ENCODE data around the gene KITLG. TPM values are rescaled to one million over a fixed set of nuclear protein-coding genes. Genes with fewer than 3 reads are reported as not detected.
A peak's percentile ranks its signal among the peaks of the same experiment; 100 is the strongest.

Gene KITLG
- total RNA-seq, 1 donor from 2014 or later = 21.7 TPM

DNA sequence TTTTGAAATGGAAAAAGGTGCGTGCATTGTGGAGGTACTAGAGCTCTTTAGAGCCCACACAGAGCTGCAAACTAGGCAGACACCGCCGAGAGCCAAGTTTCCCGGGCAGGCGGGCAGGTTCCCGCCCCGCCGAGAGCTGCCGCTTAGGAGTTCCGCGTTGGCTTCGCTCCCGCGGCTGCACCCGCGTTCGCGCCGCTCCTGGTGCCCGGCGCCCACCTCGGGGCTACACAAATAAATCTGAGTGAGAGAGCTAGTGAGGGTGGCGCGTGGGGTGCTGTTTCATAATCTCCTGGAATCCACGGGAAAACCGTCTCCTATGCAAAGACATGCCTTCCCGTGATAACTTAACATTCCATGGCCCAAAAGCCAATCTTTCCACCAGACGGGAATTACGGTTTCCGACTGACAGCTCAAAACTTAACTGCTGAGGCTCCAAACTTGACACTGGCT lies 645 bp downstream of the KITLG start:
- peaks cover 25% of the 10 kb centered on the region for H4K20me1 ChIP-seq (ENCODE audit: insufficient read depth, low read length)
- no peaks in the 10 kb centered on the region for H3K36me3 ChIP-seq (ENCODE audit: insufficient read depth, low read length)
- Mint-ChIP-seq H3K4me3 (ENCODE audit: unreplicated experiment) (peak overlapping the region; percentile 98), H3K27me3 (ENCODE audit: low read depth, unreplicated experiment) (no peaks in the 10 kb centered on the region), H3K9me3 (ENCODE audit: unreplicated experiment) (no peaks in the 10 kb centered on the region), H3K4me1 (ENCODE audit: low read depth, unreplicated experiment) (peaks cover 21% of the 10 kb centered on the region), H3K27ac (ENCODE audit: unreplicated experiment) (peak overlapping the region; percentile 38), H3K36me3 (ENCODE audit: low read depth, unreplicated experiment) (no peaks in the 10 kb centered on the region)
- peaks cover 56% of the 10 kb centered on the region for H3K79me2 ChIP-seq (ENCODE audit: insufficient read depth, low read length)
- peak overlapping the region; percentile 95 for H2AFZ ChIP-seq (ENCODE audit: low read depth, low read length)
- no peaks in the 10 kb centered on the region for H3K9me3 ChIP-seq (ENCODE audit: insufficient read depth, low read depth, low read length)
- H3K27me3 ChIP-seq (ENCODE audit: insufficient read depth, low read length) = no peaks in the 10 kb centered on the region
- peak overlapping the region; percentile 67 for H3K27ac ChIP-seq (ENCODE audit: low read depth, low read length)
- H3K4me1 ChIP-seq (ENCODE audit: insufficient read depth, low read length) = peaks cover 11% of the 10 kb centered on the region
- peak overlapping the region; percentile 94 for H3K4me3 ChIP-seq (ENCODE audit: insufficient read depth, low read depth, low read length)
- H3K4me2 ChIP-seq (ENCODE audit: low read length) = peak overlapping the region; percentile 86
- DNase-seq (ENCODE audit: low read depth) (no peak), FAIRE-seq (no peak)
- TF ChIP-seq EZH2 (IDR thresholded peaks at IDR 0.05; ENCODE audit: insufficient read depth, low read length) = no peak
- TF ChIP-seq, protein P1, sequence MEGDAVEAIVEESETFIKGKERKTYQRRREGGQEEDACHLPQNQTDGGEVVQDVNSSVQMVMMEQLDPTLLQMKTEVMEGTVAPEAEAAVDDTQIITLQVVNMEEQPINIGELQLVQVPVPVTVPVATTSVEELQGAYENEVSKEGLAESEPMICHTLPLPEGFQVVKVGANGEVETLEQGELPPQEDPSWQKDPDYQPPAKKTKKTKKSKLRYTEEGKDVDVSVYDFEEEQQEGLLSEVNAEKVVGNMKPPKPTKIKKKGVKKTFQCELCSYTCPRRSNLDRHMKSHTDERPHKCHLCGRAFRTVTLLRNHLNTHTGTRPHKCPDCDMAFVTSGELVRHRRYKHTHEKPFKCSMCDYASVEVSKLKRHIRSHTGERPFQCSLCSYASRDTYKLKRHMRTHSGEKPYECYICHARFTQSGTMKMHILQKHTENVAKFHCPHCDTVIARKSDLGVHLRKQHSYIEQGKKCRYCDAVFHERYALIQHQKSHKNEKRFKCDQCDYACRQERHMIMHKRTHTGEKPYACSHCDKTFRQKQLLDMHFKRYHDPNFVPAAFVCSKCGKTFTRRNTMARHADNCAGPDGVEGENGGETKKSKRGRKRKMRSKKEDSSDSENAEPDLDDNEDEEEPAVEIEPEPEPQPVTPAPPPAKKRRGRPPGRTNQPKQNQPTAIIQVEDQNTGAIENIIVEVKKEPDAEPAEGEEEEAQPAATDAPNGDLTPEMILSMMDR (IDR thresholded peaks at IDR 0.05; ENCODE audit: insufficient read depth, low read depth, low read length) = no peak
- H3K9ac ChIP-seq (ENCODE audit: low read length) = peak overlapping the region; percentile 92

GRCh38 chr12:88579161-88579517 lies 1.1 kb downstream of the KITLG start:
- Histone ChIP-seq H3K4me2 (ENCODE audit: low read length) (peak overlapping the region; percentile 86), H3K27ac (ENCODE audit: low read depth, low read length) (peak overlapping the region; percentile 67), H3K9ac (ENCODE audit: low read length) (peak overlapping the region; percentile 92), H3K27me3 (ENCODE audit: insufficient read depth, low read length) (no peaks in the 10 kb centered on the region), H3K4me3 (ENCODE audit: insufficient read depth, low read depth, low read length) (peak overlapping the region; percentile 94), H3K79me2 (ENCODE audit: insufficient read depth, low read length) (peaks cover 61% of the 10 kb centered on the region), H4K20me1 (ENCODE audit: insufficient read depth, low read length) (peaks cover 29% of the 10 kb centered on the region), H3K9me3 (ENCODE audit: insufficient read depth, low read depth, low read length) (no peaks in the 10 kb centered on the region), H2AFZ (ENCODE audit: low read depth, low read length) (no peak overlapping the region), H3K4me1 (ENCODE audit: insufficient read depth, low read length) (peaks cover 13% of the 10 kb centered on the region), H3K36me3 (ENCODE audit: insufficient read depth, low read length) (no peaks in the 10 kb centered on the region)
- H3K9me3 Mint-ChIP-seq (ENCODE audit: unreplicated experiment) = no peaks in the 10 kb centered on the region
- peak overlapping the region; percentile 98 for H3K4me3 Mint-ChIP-seq (ENCODE audit: unreplicated experiment)
- peaks cover 26% of the 10 kb centered on the region for H3K4me1 Mint-ChIP-seq (ENCODE audit: low read depth, unreplicated experiment)
- TF ChIP-seq, protein P1 (IDR thresholded peaks at IDR 0.05; ENCODE audit: insufficient read depth, low read depth, low read length) = peak; percentile 43
- no peak for TF ChIP-seq EZH2 (IDR thresholded peaks at IDR 0.05; ENCODE audit: insufficient read depth, low read length)
- no peak for DNase-seq (ENCODE audit: low read depth)
- no peaks in the 10 kb centered on the region for H3K27me3 Mint-ChIP-seq (ENCODE audit: low read depth, unreplicated experiment)
- peak overlapping the region; percentile 16 for H3K27ac Mint-ChIP-seq (ENCODE audit: unreplicated experiment)
- H3K36me3 Mint-ChIP-seq (ENCODE audit: low read depth, unreplicated experiment) = no peaks in the 10 kb centered on the region
- FAIRE-seq = no peak

All from astrocyte (in vitro differentiated cells and primary cell).